Coronary artery (tissue), 2 donors: ENCODE data around the gene GTF3C5.

Experiments used
- DNase-seq: peaks from one replicate; pipeline ENCODE4 v3.0.0-alpha.2; 2017; ENCODE audit warnings: low spot score
- H3K27ac ChIP-seq, 2 donors: fragments of 200-600 bp; sonication (generic); one replicate each; pipeline ENCODE4 v1.5.1; 2016 to 2019
- H3K4me3 ChIP-seq: fragments of 200-600 bp; sonication (generic); 2 replicates; pipeline ENCODE4 v1.5.1; 2016; ENCODE audit warnings: mild to moderate bottlenecking, moderate library complexity
- TF ChIP-seq, protein P1 (sequence below): fragments of 200-600 bp; sonication (generic); IDR thresholded peaks from one replicate; pipeline ENCODE4 v1.5.1; 2019; ENCODE audit warnings: antibody characterized with exemption

The GTF3C5 gene

DNA sequence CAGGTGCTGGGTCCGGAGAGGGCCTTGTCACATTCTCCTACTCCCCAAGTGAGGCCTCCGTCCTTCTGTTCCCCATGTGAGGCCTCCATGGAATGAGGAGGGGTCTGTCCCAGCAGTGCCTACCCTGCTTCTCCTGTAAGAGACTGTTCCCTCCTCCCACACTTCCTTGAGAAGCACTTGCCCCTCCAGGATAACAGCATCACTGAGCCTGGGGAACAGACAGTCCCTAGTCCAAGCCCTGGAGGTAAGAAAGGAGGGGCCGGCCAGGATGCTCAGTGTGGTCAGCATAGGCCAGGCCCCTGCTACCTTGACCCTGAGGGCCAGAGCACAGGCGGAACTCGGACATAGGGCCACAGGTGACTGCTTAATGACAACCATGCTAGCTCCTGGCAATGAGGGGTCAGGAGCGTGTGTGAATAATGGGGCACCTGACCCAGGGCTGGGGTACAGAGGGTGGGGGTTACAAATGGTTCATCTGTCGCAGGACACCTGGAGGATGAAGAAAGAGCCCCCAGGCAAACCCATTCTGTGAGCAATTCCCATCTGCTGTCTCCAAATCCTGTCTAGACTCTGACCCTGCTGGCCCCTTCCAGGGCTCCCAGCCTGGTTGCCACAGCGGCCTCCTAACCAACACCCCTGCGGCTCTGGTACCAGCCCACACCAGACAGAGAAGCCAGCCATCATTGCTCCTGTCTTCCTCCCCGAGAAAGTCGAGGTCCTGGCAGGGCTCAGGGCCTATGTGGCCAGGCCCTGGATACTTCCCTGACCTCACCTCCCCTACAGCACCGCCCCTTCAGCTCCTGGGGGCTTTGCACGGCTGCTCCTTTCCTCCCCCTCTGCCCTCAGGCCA, 69.9 kb downstream of the GTF3C5 start:
- no peak overlapping the region for H3K27ac ChIP-seq
- no peak for DNase-seq
- TF ChIP-seq, protein P1, sequence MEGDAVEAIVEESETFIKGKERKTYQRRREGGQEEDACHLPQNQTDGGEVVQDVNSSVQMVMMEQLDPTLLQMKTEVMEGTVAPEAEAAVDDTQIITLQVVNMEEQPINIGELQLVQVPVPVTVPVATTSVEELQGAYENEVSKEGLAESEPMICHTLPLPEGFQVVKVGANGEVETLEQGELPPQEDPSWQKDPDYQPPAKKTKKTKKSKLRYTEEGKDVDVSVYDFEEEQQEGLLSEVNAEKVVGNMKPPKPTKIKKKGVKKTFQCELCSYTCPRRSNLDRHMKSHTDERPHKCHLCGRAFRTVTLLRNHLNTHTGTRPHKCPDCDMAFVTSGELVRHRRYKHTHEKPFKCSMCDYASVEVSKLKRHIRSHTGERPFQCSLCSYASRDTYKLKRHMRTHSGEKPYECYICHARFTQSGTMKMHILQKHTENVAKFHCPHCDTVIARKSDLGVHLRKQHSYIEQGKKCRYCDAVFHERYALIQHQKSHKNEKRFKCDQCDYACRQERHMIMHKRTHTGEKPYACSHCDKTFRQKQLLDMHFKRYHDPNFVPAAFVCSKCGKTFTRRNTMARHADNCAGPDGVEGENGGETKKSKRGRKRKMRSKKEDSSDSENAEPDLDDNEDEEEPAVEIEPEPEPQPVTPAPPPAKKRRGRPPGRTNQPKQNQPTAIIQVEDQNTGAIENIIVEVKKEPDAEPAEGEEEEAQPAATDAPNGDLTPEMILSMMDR, result no peak

DNA sequence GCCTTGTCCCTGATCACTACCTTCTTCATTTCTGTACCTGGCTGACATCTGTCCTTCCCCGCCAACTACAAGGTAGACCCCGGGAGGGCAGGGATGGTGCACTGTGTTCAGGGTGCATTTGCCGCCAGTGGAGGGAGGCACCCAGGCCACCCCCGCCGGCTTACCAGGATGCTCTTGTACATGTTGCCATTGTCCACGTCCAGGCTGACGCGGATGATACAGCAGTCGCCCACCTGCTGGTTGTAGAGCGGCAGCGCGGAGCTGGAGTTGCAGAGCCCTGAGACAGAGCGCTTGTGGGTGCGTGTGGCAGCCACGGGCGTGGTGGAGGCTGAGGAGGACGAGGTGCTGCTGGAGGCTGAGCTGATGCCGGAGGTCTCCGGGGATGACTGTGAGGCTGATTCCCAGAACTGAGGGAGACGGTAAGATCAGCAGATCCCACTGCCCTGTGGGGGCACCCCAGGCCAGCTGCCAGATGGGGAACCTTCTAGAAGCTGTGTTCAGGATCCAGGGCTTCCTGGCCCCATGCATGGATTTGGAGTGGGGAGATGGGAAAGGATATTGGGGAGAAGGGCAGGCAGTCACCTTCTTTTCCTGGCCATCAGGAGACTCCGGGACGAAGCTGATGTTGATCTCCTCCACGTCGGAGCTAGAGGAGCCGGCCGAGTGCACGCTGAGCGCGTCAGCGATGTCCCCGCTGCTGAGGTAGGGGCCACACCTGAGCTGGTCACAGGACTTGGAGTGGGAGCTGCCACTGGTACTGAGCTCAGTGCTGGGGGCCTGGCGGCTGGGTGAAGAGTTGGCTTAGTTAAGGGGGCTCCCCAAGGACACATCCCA, 70.8 kb downstream of the GTF3C5 start:
- Histone ChIP-seq H3K27ac (no peak overlapping the region), H3K4me3 (no peak overlapping the region)
- DNase-seq, result peak; percentile 67
- TF ChIP-seq, protein P1, result no peak

More for the DNA sequence above, 69.9 kb downstream of the GTF3C5 start:
- no peak overlapping the region for H3K4me3 ChIP-seq

DNA sequence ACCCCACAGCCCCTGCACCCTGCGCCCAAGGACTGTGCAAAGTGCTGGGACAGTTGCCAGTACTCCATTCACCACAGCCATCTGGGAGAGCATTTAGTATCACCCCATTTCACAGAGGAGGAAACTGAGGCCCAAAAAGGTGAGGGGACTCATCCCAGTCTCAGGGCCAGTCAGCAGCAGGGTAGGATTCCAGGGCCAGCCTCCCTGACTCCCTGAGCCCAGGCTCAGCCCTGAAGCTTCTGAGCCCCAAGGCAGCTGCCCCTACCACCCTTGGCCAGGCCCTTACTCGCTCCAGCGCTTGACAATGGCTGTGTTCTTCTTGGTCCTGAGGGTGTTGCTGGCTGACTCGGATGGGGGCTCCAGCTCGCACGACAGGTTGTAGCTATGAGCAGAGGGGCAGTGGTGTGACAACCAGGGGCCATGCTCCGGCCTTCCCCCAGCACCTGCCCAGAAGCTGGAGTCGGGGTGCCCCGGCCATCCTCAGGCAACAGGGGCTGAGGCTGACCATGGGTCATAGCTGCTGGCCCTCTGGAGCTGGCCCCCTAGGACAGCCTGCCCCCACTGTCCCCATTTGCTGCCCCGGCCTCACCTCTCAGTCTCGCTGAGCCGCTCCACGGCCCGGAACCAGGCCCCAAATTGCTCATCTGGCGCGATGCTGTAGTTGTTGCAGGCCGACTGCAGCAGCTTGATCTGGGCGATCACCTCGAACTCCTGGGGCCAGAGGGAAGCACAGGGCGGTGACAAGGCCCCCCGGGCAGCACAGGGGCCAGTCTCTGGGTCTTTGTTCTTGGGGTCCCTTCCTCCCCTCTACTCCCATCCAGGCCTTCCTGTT, 71.6 kb downstream of the GTF3C5 start:
- Histone ChIP-seq H3K4me3 (no peak overlapping the region), H3K27ac (no peak overlapping the region)
- TF ChIP-seq, protein P1, result no peak
- DNase-seq, result peak; percentile 72

- H3K27ac ChIP-seq, result peak overlapping the region in 1 of 2 donors; percentile 31
- no peak overlapping the region for H3K4me3 ChIP-seq
- TF ChIP-seq, protein P1, result peak; percentile 97
- peak; percentile 80 for DNase-seq
These were observed 72.6 kb downstream of the GTF3C5 start for GRCh38 chr9:133103183-133103986.

- DNase-seq, result peak; percentile 72
These were observed 73.2 kb downstream of the GTF3C5 start for GRCh38 chr9:133103987-133104505.

More at GRCh38 chr9:133103987-133104505, 73.2 kb downstream of the GTF3C5 start:
- TF ChIP-seq, protein P1, result no peak
- H3K4me3 ChIP-seq, result no peak overlapping the region
- no peak overlapping the region for H3K27ac ChIP-seq
